NCI-H526 (cell line): ENCODE data around the gene RBL2.
"Not testable (repeated sequence)": the region's sequence is repeated elsewhere in the genome, so short reads cannot be mapped to it uniquely, and the experiment has no call there.

Experiments used
- DNase-seq, 2 experiments: peaks; one replicate each; lab custom pipeline; 2025; lab: John Stamatoyannopoulos, UW

The RBL2 gene

GRCh38 chr16:53504665-53505064, 70.4 kb downstream of the RBL2 start:
- DNase-seq, result no peak

DNA sequence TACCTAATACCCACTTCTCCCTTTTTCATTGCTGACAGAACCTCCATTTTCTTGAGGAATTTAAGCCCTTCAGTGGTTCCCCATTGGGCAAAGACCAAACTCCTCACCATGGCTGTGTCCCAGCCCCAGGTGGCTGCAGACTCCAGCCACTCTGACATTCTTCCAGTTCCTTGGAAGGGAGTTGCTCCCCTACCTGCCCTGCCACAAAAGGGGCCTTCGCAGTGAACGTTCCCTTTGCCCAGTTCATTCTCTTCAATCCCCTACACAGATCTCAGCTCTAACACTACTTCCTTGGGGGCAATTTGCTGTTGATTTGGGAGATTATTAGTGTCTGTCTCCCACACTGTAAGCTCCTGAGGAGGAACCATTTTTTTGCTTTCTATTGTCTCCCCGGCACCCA, 72.0 kb downstream of the RBL2 start:
- DNase-seq, result no peak

GRCh38 chr16:53507464-53508179, 73.4 kb downstream of the RBL2 start:
- DNase-seq, result no peak

DNA sequence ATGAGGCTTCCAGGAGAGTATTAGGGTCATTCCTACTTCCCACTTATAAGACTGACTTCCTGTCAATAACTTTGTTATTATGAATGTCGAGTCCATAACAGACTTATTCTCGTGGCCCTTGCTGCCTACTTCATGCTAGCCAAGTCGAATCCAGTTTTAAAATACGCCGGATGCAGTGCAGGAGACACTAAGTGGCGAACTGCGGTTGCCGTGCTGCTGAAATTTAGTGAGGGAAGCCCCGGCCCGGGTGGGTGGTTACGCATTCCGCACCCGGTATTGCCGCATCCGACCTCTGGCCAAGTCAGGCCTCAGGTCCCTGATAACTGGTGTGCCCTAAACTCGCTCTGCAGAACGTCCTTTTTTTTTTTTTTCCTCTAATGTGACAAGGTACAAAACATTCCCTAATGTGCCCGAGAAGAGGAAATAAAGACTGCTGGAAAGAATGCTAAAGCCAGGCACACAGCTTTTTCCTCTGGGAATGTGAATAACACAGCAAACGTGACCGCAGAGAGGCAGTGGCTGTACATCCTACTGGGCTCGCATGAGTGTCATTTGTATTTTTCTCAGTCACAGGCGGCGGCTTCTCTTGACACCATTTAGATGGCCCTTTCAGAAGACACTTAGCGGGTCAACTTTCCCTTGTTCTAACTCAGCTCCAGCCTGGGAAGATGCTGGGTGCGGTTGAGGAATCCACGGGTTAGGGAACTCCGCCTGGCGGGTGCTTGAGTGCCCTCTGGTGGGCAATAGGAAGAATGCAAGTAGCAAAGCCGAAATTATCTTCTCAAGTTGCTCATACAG, 75.8 kb downstream of the RBL2 start:
- DNase-seq, result peak; percentile 9 to 57

DNA sequence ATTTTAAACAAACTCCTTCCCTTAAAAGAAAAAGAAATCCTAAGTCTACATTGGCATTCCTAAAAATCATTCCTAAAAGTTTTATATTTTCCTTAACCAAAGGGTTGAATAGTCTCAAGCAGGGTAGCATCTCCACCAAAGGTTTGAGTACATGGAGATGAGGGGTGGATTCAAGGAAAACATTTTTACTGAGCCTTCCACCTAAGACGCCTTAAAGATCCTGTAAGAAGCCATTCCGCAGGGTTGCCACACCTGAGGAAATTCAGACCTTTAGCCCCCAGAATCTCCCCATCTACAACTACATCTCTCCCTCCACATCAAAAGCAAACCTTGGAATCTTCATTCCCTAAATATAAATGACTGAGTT, 76.4 kb downstream of the RBL2 start:
- DNase-seq, result no peak

DNA sequence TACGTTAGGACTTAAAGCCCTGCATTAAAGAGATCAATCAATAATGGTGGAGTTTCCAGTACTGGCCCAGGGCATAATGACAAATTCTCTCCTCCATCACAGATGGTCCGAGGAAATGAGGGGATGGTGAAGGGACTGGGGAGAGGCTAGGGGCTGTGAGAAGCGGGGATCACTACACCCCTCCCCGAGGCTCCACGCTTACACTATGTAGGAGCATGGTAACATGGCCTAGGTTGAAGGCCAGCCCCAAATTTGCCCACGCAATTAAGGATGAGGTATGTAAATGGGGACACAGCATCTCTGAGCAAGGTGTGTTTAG, 76.8 kb downstream of the RBL2 start:
- DNase-seq, result no peak

DNA sequence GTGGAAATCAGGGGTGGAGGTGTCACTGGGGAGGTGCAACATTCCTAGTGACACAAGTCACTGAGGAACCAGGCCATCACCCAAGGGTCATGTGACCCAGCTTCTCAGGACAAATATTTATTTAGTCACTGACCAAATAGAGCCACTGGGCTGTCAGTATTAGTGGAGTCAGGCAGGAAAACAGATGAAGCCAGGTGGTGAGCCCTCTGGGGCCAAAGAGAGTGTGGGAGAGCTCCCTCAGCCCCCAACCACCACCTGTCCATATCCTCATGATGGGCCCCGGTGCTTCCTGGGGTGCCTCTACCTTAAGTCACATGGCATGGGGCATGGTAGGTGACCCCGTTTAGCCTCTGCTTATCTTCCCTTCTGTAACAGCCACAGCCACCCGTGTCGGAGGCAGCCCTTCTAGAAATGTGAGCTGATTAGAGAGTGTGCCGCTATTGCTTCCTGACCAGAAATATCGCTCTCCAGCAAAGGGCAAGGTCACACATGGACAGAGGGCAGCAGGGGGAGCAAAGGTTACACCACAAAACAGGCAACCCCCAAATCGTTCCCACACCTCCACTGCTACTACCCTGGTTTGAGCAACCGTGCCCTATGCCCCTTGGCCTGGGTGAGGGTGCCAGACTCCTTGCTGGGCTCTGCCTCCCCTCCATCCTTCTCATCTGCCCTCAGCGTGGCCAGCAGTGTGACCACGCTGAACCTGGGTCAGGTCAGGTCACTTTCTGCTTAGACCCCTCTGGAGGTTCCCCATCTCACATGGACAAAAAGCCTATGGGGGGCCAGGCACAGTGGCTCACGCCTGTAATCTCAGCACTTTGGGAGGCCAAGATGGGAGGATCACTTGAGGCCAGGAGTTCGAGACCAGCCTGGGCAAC, 77.4 kb downstream of the RBL2 start:
- no peak for DNase-seq

GRCh38 chr16:53512795-53513194, 78.5 kb downstream of the RBL2 start:
- not testable (repeated sequence) for DNase-seq

- no peak for DNase-seq
These were observed 81.0 kb downstream of the RBL2 start for GRCh38 chr16:53515259-53515658.

DNA sequence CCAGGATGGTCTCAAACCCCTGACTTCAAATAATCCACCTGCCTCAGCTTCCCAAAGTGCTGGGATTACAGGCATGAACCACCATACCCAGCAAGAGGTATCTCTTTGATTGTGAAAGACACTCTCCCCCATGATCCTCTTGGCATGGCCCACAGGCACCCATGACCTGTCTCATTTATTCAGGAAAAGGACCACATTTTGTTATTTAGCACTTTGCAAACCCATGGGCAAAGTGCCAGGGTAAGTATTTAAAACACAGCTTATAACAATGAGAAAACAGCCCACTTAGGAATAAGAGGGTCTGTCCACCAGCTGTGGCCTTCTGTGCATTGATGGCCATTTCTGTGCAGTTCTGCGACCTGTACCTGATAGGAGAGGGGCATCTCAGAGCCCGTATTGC, 81.5 kb downstream of the RBL2 start:
- no peak for DNase-seq

DNA sequence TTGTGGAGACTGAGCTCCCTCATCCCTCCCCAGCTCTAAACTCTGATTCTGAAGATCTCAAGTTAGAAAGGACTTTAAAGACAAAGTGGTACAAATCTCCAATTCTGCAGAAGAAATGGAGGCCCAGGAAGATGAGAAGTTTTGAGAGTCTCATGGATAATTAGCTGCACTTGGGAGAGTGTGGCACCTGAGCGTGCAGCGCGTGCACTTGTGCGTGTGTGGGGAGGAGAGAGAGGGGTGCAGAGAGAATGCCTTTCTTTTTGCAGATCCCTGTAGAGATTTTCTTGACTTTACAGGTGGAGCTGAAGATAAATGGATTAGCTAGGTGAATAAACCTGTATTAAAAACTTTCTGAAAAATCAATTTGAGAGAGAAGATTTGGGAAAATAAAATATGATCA, 83.6 kb downstream of the RBL2 start:
- DNase-seq, result no peak

- DNase-seq, result no peak
These were observed 84.5 kb downstream of the RBL2 start for GRCh38 chr16:53518550-53519416.

GRCh38 chr16:53519417-53520091, 85.3 kb downstream of the RBL2 start:
- DNase-seq, result no peak

- DNase-seq, result no peak
These were observed 89.0 kb downstream of the RBL2 start for GRCh38 chr16:53523126-53523804.

GRCh38 chr16:53523971-53524548, 89.8 kb downstream of the RBL2 start:
- no peak for DNase-seq

DNA sequence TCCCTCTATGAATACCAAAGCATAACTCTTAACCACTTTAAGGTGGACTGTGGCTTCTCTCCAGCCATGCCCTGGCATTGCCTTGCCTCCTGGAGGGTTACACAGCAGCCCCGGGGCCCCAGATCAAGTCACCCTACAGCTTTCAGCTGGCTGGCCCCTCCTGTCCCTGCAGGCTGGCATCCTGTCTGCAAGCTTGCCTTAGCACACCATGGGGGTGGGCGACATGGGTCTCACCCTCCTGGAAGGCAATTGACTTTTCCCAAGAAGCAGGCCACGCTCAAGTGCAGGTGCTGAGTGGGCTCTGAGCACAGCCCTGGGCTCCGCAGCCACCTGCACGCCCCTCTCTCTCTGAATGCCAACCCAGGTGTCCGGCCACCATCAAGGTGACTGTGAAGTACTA, 94.5 kb downstream of the RBL2 start:
- DNase-seq, result no peak

GRCh38 chr16:53529513-53529912, 95.2 kb downstream of the RBL2 start:
- peak; percentile 19 to 21 for DNase-seq

GRCh38 chr16:53530046-53530445, 95.8 kb downstream of the RBL2 start:
- DNase-seq, result peak in 1 of 2 experiments; percentile 14

GRCh38 chr16:53530741-53531140, 96.5 kb downstream of the RBL2 start:
- DNase-seq, result no peak

DNA sequence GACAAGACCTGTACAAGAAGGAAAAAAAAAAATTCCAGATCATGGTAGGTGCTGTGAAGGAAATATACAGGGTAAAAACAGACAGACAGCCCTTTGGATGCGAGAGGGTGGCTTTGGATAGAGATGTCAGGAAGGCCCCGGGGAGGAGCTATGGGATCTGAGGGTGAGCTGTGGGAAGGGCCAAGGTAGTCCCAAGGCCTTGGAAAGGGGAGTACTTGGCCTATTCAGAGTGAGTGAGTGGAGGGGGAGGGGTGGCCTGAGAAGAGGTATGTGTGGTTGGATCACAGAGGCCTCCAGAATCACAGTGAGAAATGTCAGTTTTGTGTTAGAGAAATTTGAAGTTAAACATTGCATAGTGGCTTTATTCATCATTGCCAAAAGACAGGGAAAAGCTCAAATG, 99.9 kb downstream of the RBL2 start:
- no peak for DNase-seq
